Measurements from ENCODE around the gene HOXD12. TPM values are rescaled to one million over a fixed set of nuclear protein-coding genes. Genes with fewer than 3 reads are reported as not detected.

HOXD12 gene
- total RNA-seq, 2 experiments from 2014 or later = not detected

GRCh38 chr2:176094349-176094748, 5.2 kb upstream of the HOXD12 start:
- DNase-seq = peak in 1 of 14 experiments; percentile 22
- H3K36me3 ChIP-seq (ENCODE audit: insufficient read depth, low read length) = no peaks in the 10 kb centered on the region
- H3K4me3 ChIP-seq (ENCODE audit: low read length) = no peak overlapping the region
- no peak overlapping the region for H3K27ac Mint-ChIP-seq
- CTCF ChIA-PET = interaction anchor here (1.2 kb wide), 1 partner anchor 33 kb away, joined by 3 read pairs; no protein-coding TSS in a partner anchor
- POLR2A ChIA-PET = no interaction called here
- no peak for ATAC-seq (ENCODE audit: poor library complexity)
- H3K4me1 Mint-ChIP-seq (ENCODE audit: low read depth) = peaks cover 43% of the 10 kb centered on the region
- H3K27me3 ChIP-seq (ENCODE audit: control insufficient read depth in 1 of 2, insufficient read depth in 2 of 2, low read length in 2 of 2) = peaks cover 89 to 92% of the 10 kb centered on the region in 2 experiments
- H3K27ac ChIP-seq (ENCODE audit: low read depth in 1 of 2, low read length in 2 of 2) = no peak overlapping the region
- no peak for TF ChIP-seq CTCF (IDR thresholded peaks at IDR 0.05)
- H3K36me3 Mint-ChIP-seq (ENCODE audit: low read depth) = no peaks in the 10 kb centered on the region
- peak overlapping the region; percentile 1 for H3K4me3 Mint-ChIP-seq
- peaks cover 35% of the 10 kb centered on the region for H3K4me1 ChIP-seq (ENCODE audit: insufficient read depth, low read length)
- peaks cover 2% of the 10 kb centered on the region for H3K9me3 Mint-ChIP-seq
- peaks cover 7 to 40% of the 10 kb centered on the region in 2 experiments for H3K9me3 ChIP-seq (ENCODE audit: control insufficient read depth in 1 of 2, insufficient read depth in 1 of 2, low read length in 2 of 2)
- intact Hi-C loops (cut with DNase I, micrococcal nuclease) = loop anchor here in 1 of 2 experiments (10.0 kb wide), 2 partner anchors 730 to 1400 kb away; no protein-coding TSS in a partner anchor
- peaks cover 92% of the 10 kb centered on the region for H3K27me3 Mint-ChIP-seq

DNA sequence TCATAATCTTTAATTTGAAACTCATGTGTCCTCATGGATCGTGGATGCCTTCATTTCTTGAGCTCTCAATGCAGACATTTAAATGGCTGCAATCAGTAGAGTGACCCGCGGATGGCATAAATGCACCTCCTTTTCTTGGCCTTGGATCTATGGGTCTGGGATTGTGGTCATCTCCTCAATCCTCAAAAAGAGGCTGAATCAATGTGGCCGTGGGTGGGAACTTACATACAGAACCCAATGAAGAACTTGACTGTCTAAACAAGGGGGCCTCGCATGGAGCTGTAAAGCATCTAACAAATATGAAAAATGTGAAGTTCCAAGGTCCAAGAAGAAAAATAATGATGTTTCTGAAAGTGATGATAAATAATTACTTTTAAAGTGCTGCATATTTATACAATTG, 4.2 kb upstream of the HOXD12 start:
- intact Hi-C loops (cut with DNase I, micrococcal nuclease) = loop anchor here (5.0 to 10.0 kb wide), 5 partner anchors 728 to 1401 kb away; no protein-coding TSS in a partner anchor
- H3K36me3 Mint-ChIP-seq (ENCODE audit: low read depth) = no peaks in the 10 kb centered on the region
- Histone ChIP-seq H3K36me3 (ENCODE audit: insufficient read depth, low read length) (no peaks in the 10 kb centered on the region), H3K27me3 (ENCODE audit: control insufficient read depth in 1 of 2, insufficient read depth in 2 of 2, low read length in 2 of 2) (peaks cover 89 to 92% of the 10 kb centered on the region in 2 experiments), H3K27ac (ENCODE audit: low read depth in 1 of 2, low read length in 2 of 2) (no peak overlapping the region), H3K9me3 (ENCODE audit: control insufficient read depth in 1 of 2, insufficient read depth in 1 of 2, low read length in 2 of 2) (peaks cover 7 to 50% of the 10 kb centered on the region in 2 experiments), H3K4me1 (ENCODE audit: insufficient read depth, low read length) (peaks cover 43% of the 10 kb centered on the region), H3K4me3 (ENCODE audit: low read length) (no peak overlapping the region)
- peaks cover 43% of the 10 kb centered on the region for H3K4me1 Mint-ChIP-seq (ENCODE audit: low read depth)
- no peaks in the 10 kb centered on the region for H3K9me3 Mint-ChIP-seq
- CTCF ChIA-PET = no interaction called here
- no peak overlapping the region for H3K4me3 Mint-ChIP-seq
- no peak for TF ChIP-seq CTCF (IDR thresholded peaks at IDR 0.05)
- ATAC-seq (ENCODE audit: poor library complexity) (no peak), DNase-seq (no peak)
- H3K27ac Mint-ChIP-seq = no peak overlapping the region
- peaks cover 90% of the 10 kb centered on the region for H3K27me3 Mint-ChIP-seq
- POLR2A ChIA-PET = interaction anchor here (1.7 kb wide), 1 partner anchor 15 kb away, joined by 4 read pairs; no protein-coding TSS in a partner anchor

DNA sequence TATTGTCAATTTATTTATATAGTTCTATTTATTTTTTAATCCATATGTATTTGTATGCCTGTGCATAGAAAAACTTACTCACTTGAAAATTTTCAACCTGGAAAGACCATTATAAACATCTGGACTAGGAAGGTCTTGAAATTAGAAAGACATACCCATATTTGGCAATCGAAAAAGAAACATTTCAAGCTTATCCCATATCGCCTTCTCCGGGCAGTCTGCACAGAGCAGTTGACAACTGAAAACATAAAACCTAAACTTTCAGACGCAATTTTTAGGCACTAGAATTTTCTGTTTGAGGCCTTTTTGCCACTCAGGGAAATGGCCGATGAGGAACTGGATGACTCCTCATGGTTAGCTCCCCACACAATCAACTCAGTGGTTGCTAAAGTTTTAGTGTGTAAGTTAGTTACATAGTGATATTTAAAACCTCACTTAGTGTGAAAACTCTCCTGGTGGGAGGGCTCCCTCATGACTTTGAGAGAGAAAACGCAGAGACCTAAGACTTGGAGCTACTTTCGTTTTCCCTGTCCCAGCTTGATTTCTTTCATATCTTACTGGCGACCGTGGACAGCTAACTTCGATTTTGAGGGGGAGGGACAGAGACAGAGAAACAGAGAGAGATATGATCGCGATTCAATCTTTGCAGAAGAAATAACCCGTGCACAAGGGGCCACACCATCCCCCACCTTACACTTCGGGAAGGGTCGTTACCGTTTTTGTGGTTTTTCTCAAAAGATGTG, 3.2 kb upstream of the HOXD12 start:
- ChIA-PET POLR2A (interaction anchor here (0.6 to 1.7 kb wide), 5 partner anchors 11 to 175 kb away, joined by 3 to 4 read pairs (median 4); partner anchors contain the start of gene LNPK), CTCF (interaction anchor here (1.0 to 2.6 kb wide), 4 partner anchors 15 to 1397 kb away, joined by 3 to 11 read pairs (median 6); no protein-coding TSS in a partner anchor)
- peaks cover 90% of the 10 kb centered on the region for H3K27me3 Mint-ChIP-seq
- peak overlapping the region; percentile 49 for H3K4me3 Mint-ChIP-seq
- Histone ChIP-seq H3K4me3 (ENCODE audit: low read length) (peak overlapping the region; percentile 52), H3K27me3 (ENCODE audit: control insufficient read depth in 1 of 2, insufficient read depth in 2 of 2, low read length in 2 of 2) (peaks cover 90 to 92% of the 10 kb centered on the region in 2 experiments), H3K27ac (ENCODE audit: low read depth in 1 of 2, low read length in 2 of 2) (no peak overlapping the region), H3K9me3 (ENCODE audit: control insufficient read depth in 1 of 2, insufficient read depth in 1 of 2, low read length in 2 of 2) (peaks cover 7 to 50% of the 10 kb centered on the region in 2 experiments), H3K4me1 (ENCODE audit: insufficient read depth, low read length) (peaks cover 43% of the 10 kb centered on the region), H3K36me3 (ENCODE audit: insufficient read depth, low read length) (no peaks in the 10 kb centered on the region)
- TF ChIP-seq CTCF (IDR thresholded peaks at IDR 0.05) = no peak
- H3K36me3 Mint-ChIP-seq (ENCODE audit: low read depth) = no peaks in the 10 kb centered on the region
- intact Hi-C loops (cut with DNase I, micrococcal nuclease) = loop anchor here (2.0 to 10.0 kb wide), 7 partner anchors 14 to 1402 kb away; no protein-coding TSS in a partner anchor
- DNase-seq = peak in 1 of 14 experiments; percentile 13
- H3K27ac Mint-ChIP-seq = no peak overlapping the region
- H3K9me3 Mint-ChIP-seq = no peaks in the 10 kb centered on the region
- ATAC-seq (ENCODE audit: poor library complexity) = no peak
- peaks cover 43% of the 10 kb centered on the region for H3K4me1 Mint-ChIP-seq (ENCODE audit: low read depth)

All from CD4-positive, alpha-beta T cell (primary cell).